ENCODE data around the gene SBF2. TPM values are rescaled to one million over a fixed set of nuclear protein-coding genes. Genes with fewer than 3 reads are reported as not detected.
"Not testable (repeated sequence)": the region's sequence is repeated elsewhere in the genome, so short reads cannot be mapped to it uniquely, and the experiment has no call there.

SBF2 gene
- polyA plus RNA-seq, 4 donors, result 45.9 to 56.5 (median 49.8) TPM

DNA sequence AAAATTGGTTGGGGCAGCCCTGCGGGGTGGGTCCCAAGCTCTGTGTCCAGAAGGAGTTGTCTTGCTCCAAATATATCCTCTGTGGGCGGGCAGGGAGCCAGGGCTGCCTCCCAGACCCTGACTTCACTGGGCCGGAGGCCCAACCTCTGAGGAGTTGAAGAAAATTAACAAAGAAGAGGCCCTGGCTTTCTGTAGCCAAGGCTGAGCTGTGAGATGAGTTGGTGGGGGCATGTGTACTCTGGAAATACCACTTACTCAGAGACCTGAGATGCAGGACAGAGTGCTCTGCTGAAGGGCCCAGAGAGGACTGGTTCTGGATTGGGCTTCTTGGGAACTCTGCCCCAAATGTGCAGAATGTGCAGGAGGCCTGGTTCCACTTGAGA is 533.8 kb downstream of the SBF2 start:
- no peak for DNase-seq (ENCODE audit: low read depth in 4 of 4, low spot score in 3 of 4)

DNA sequence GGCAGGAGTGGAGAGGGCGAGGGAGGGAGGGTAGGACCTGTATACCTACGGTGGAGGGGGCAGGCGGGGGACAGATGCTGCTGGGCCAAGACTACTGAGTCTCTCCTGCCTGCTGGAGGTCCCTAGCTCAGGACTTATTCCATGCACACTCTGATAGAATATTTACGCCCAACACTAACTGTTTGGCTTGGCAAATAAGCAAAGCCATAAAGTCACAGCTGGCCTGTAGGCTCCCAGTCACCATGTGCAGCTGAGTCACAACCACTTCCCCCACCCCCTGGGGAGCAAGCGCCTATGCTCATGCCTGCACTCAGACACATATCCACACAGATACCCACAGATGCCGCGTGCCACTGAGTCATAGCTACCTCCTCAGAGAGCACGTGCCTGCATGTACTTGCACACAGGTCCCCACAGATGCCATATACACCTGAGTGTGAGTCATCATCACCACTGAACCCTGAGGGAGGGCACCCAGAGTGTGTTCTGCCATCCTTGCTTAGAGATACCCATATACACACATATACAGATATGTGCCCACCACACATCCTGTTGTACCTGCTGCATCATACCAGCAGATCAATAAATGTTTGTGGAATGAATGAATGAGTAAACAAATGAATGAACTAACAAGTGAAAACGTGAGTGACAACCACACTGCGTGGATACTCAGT is 534.4 kb downstream of the SBF2 start:
- DNase-seq (ENCODE audit: low read depth in 4 of 4, low spot score in 3 of 4), result peak in 2 of 4 donors; percentile 59 to 61

- DNase-seq (ENCODE audit: low read depth in 4 of 4, low spot score in 3 of 4), result peak; percentile 56 to 71 (median 62)
These were observed 535.1 kb downstream of the SBF2 start for GRCh38 chr11:9758637-9759518.

- DNase-seq (ENCODE audit: low read depth in 4 of 4, low spot score in 3 of 4), result peak in 3 of 4 donors; percentile 47 to 70 (median 69)
These were observed 536.0 kb downstream of the SBF2 start for GRCh38 chr11:9757809-9758636.

- DNase-seq (ENCODE audit: low read depth in 4 of 4, low spot score in 3 of 4), result no peak
These were observed 537.1 kb downstream of the SBF2 start for GRCh38 chr11:9756878-9757277.

DNA sequence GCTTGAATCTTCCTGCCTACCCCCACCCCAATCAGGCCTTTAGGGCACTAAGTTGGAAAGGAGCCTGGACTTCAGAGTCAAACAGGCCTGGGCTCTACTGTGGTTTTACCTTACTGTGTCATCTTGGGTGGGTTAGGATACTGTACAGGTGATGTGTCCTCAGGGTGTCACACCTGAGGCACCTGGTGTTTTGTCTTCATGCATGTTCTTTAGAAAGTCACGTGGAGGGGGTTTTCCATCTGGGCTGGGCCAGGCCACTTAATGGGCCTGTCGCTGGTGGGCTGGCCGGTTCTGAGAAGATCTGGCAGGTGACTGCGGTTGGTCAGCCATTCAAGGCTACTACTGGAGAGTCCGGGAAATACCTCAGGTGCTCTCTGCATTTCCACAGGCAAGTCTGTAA is 537.6 kb downstream of the SBF2 start:
- DNase-seq (ENCODE audit: low read depth in 4 of 4, low spot score in 3 of 4), result no peak

DNA sequence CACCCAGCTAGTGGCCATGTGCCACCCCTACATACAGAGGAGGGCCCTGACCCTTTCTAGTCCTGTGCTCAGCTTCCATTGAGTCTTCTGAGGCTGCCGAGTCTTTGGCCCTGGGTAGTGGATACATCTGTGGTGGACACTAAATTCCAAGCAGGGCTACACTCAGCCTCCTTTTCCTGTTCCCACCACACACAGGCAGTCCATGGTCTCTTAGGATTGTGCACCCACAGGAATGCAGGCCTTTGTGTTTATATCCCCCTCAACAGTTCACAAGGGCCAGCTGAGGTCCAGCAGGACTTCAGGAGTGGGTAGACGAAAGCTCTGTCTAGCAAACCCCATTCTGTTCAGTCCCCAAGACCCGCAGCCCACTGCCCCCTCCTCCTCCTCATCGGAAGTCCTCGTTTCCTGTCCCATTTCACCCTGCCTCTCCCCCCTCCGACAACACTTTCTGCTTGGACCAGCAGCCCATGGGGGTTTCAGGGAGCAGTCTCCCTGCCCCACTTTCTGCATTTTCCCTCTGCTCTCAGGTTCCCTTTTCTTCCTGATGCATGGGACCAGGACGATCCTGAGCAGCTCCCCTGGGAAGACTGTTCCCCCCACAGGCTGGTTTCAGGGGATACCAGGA is 538.3 kb downstream of the SBF2 start:
- no peak for DNase-seq (ENCODE audit: low read depth in 4 of 4, low spot score in 3 of 4)

- no peak for DNase-seq (ENCODE audit: low read depth in 4 of 4, low spot score in 3 of 4)
These were observed 540.0 kb downstream of the SBF2 start for GRCh38 chr11:9754010-9754471.

- no peak for DNase-seq (ENCODE audit: low read depth in 4 of 4, low spot score in 3 of 4)
These were observed 541.0 kb downstream of the SBF2 start for GRCh38 chr11:9753021-9753420.

DNA sequence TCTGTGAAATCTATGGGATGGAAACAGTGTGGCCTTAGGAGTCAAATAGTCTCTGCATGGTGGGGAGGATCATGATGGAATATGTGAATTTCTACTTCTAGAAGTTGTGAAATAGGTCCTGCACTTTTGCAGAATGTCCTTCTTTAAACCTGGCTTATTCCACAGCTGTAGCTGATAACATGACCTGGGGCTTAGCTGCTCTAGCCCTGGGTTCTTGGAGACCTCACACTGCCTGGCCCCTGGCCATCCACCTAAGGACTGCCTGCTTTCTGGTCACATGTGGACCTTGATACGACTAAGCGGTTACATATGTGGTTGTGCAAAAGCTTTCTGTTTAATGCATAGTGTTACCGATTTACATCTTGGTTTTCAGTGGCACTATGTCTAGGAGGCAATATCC is 541.9 kb downstream of the SBF2 start:
- no peak for DNase-seq (ENCODE audit: low read depth in 4 of 4, low spot score in 3 of 4)

DNA sequence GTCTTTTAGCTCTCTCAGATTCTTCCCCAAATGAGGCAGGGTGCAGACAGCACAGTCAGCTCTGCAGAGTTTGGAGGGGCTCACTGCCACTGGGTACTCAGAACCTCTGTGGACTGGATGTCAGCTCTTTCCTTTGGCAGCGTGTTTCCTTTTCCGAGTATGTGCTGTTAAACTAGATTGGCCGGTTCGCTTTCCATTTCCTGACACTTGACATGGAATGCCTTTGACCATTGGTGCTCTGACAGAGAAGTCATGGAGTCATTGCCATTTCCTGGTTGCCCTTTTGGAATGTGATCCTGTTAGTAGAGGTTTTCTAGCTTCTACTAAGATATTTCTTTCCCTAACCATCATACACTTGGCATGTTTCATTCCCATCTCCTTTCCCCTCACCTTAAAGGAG is 543.5 kb downstream of the SBF2 start:
- DNase-seq (ENCODE audit: low read depth in 4 of 4, low spot score in 3 of 4), result no peak

DNA sequence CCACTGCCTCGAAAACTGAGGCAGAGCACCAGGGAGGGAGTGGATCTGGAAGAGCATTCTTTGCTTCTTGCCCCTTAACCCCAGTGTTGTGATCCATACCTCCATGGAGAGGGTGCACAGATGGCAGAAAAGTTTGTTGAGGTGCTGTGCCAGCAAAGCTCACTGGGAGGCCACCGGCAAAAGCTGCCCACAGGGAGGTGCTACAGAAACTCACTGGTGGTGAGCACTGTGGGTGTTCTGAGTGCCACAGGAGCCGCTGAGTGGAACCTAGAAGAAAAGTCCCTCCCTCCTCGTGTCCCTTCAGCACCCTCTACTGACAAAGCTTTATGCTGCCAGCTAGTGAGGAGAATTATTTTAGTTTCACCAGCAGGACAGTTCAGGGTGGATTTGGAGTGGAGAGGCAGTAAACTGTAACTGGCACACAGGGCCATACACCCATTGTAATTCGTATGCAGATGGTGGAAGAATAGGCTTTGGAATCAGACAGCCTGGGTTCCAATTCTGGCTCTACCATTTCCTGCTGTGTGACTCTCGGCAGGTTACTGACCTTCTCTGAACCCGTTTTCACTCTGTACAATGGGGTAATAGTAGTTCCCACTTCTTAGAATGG is 545.6 kb downstream of the SBF2 start:
- DNase-seq (ENCODE audit: low read depth in 4 of 4, low spot score in 3 of 4), result no peak

GRCh38 chr11:9747828-9748227 is 546.2 kb downstream of the SBF2 start:
- DNase-seq (ENCODE audit: low read depth in 4 of 4, low spot score in 3 of 4), result no peak

- DNase-seq (ENCODE audit: low read depth in 4 of 4, low spot score in 3 of 4), result no peak
These were observed 546.8 kb downstream of the SBF2 start for GRCh38 chr11:9747229-9747628.

DNA sequence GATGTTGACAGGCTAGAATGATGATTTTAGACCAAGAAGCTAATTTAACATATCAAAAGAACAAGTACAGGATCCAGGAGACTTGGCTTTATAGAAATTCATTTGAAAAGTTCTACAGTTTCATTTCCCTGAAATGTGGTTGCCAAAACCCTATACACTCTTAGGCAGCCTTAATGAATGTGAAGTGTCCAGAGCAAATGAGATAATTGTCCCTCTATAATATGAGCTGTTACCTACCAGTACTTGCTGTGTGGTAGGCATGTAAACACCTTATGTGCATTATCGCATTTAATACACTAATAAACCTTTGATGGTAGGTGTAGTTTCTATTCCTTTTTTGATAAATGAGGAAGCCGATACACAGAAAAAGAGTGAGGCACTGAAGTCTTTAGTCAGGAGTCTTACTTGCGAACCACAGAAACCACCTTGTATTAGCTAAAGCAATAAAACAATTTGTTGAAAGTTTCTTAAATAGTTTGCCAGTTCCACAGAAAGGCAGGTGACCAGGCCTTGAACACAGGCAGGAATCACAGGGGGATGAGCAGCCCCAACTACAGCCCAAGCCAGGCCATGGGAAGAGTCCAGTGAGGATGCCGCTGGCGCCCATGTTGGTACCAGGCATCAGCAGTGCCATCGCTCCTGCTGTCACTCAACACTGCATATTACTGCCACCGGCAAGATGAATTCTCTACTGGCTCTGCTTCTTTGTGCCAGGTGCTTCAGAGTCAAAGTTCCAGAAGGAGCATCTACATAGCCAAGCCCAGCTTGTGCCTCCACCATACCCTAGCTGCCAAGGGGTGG is 548.4 kb downstream of the SBF2 start:
- no peak for DNase-seq (ENCODE audit: low read depth in 4 of 4, low spot score in 3 of 4)

GRCh38 chr11:9743512-9743911 is 550.5 kb downstream of the SBF2 start:
- DNase-seq (ENCODE audit: low read depth in 4 of 4, low spot score in 3 of 4), result not testable (repeated sequence)

- DNase-seq (ENCODE audit: low read depth in 4 of 4, low spot score in 3 of 4), result no peak
These were observed 552.8 kb downstream of the SBF2 start for GRCh38 chr11:9741260-9741659.

DNA sequence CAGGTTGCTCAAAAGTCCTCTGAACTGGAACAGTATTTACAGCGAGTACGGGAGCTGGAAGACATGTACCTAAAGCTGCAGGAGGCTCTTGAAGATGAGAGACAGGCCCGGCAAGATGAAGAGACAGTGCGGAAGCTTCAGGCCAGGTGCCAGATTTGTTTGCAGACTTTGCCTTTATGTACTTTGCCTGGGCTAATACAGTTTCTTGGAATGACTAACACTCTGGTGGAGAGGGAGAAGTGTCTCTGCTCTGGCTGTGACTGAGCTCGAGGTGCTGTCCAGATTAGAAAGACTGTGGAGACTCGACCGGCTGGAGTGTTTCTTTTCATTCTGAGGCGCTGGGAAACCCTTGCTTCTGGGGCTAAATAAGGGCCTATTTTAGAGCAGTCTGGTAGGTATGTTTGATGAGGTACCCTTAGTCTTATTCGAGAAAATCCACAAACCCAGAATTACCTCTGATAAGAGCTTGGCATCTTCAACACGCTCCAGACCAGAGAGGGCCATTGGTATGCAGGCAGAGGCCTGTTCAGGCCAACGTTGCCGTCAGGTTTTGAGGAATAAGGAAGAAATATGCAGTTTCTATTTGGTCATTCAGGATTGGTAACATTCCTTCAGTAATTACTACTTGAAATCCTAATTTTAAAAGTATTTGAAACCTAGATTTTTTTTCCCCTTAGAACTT is 553.7 kb downstream of the SBF2 start:
- no peak for DNase-seq (ENCODE audit: low read depth in 4 of 4, low spot score in 3 of 4)
